A673 (cell line): ENCODE results near the gene MR1. TPM values are rescaled to one million over a fixed set of nuclear protein-coding genes. Genes with fewer than 3 reads are reported as not detected.
"Not testable (repeated sequence)": the region's sequence is repeated elsewhere in the genome, so short reads cannot be mapped to it uniquely, and the experiment has no call there.

Experiments
- BruUV-seq: library from RNA; stranded (reverse); fragments of 400-500 nt; replicated peaks from 2 replicates; lab custom pipeline; 2021; lab: Mats Ljungman, UMichigan
- CTCF ChIA-PET: fragments of 300-600 bp; sonication (Branson Sonifier 250); formaldehyde crosslinking; loops from one replicate; lab custom pipeline; 2022; ENCODE audit warnings: antibody characterized with exemption; lab: Charles Lee
- POLR2A ChIA-PET: fragments of 300-600 bp; sonication (Branson Sonifier 250); formaldehyde crosslinking; loops from one replicate; lab custom pipeline; 2022; ENCODE audit warnings: antibody characterized with exemption; ENCODE audit not compliant: low non-redundant PET; lab: Charles Lee
- DNase-seq: peaks from one replicate; pipeline ENCODE4 v3.0.0-alpha.2; 2015; ENCODE audit warnings: low spot score
- H3K27ac ChIP-seq: fragments of 200-600 bp; sonication (generic); 2 replicates; pipeline ENCODE4 v1.5.1; 2016; ENCODE audit warnings: mixed run types, low read depth, mild to moderate bottlenecking, mixed read lengths, antibody characterized with exemption, low read length; ENCODE audit not compliant: poor library complexity, severe bottlenecking
- H3K27me3 ChIP-seq: fragments of 200-600 bp; sonication (generic); replicated peaks from 2 replicates; pipeline ENCODE4 v1.6.1; 2017; ENCODE audit warnings: mixed run types, low read depth, mild to moderate bottlenecking, mixed read lengths, antibody characterized with exemption, low read length; ENCODE audit not compliant: insufficient read depth, poor library complexity
- H3K36me3 ChIP-seq: fragments of 200-600 bp; sonication (generic); 2 replicates; pipeline ENCODE4 v1.6.1; 2016; ENCODE audit warnings: mixed run types, mild to moderate bottlenecking, mixed read lengths, antibody characterized with exemption, low read length; ENCODE audit not compliant: insufficient read depth, poor library complexity, severe bottlenecking
- H3K4me1 ChIP-seq: fragments of 200-600 bp; sonication (generic); 2 replicates; pipeline ENCODE4 v1.6.1; 2017; ENCODE audit warnings: mixed run types, mild to moderate bottlenecking, mixed read lengths, antibody characterized with exemption, low read length; ENCODE audit not compliant: insufficient read depth, poor library complexity, severe bottlenecking
- H3K4me3 ChIP-seq: fragments of 200-600 bp; sonication (generic); 2 replicates; pipeline ENCODE4 v1.5.1; 2016; ENCODE audit warnings: low read depth, mixed run types, mild to moderate bottlenecking, mixed read lengths, low read length; ENCODE audit not compliant: poor library complexity, severe bottlenecking
- H3K9me3 ChIP-seq: fragments of 200-600 bp; sonication (generic); 2 replicates; pipeline ENCODE4 v1.6.1; 2016; ENCODE audit warnings: mixed run types, low read depth, mild to moderate bottlenecking, mixed read lengths, antibody characterized with exemption, low read length; ENCODE audit not compliant: poor library complexity, severe bottlenecking
- CTCF ChIP-seq: fragments of 300-800, 200-600 bp; sonication (generic); conservative IDR thresholded peaks from 2 replicates; pipeline ENCODE4 v1.5.1; 2017; ENCODE audit warnings: low read depth, mild to moderate bottlenecking, antibody characterized with exemption, low read length, moderate library complexity, mixed read lengths
- EZH2 ChIP-seq: fragments of 200-600 bp; sonication (generic); IDR thresholded peaks from 2 replicates; pipeline ENCODE4 v1.6.1; 2017; ENCODE audit warnings: borderline replicate concordance, low read depth, mild to moderate bottlenecking, mixed read lengths, antibody characterized with exemption, low read length; ENCODE audit not compliant: poor library complexity, severe bottlenecking
- intact Hi-C: fragments of 100-400 bp; cut with micrococcal nuclease; formaldehyde crosslinking; loops from one replicate; pipeline ENCODE4 v1.10.0; 2022; ENCODE audit not compliant: unreplicated experiment
- total RNA-seq: library from RNA; stranded (reverse); gene quantifications from 2 replicates; pipeline ENCODE4 v1.2.3, GENCODE V29; 2021

Gene MR1
- total RNA-seq, 1 experiment from 2014 or later: 2.6 TPM

- no peaks in the 10 kb centered on the region for H3K27me3 ChIP-seq
- H3K4me3 ChIP-seq: no peak overlapping the region
- ChIA-PET CTCF (interaction anchor here (3.3 kb wide), 1 partner anchor 102 kb away, joined by 35 read pairs; no protein-coding TSS in a partner anchor), POLR2A (no interaction called here)
- H3K9me3 ChIP-seq: no peaks in the 10 kb centered on the region
- no peaks in the 10 kb centered on the region for H3K36me3 ChIP-seq
- H3K4me1 ChIP-seq: peaks cover 3% of the 10 kb centered on the region
- no peak overlapping the region for H3K27ac ChIP-seq
- no TSS peak for BruUV-seq
- no peak for DNase-seq
- no peak for TF ChIP-seq EZH2
- TF ChIP-seq CTCF: no peak
- intact Hi-C loops: no loop called here
Observed at GRCh38 chr1:181040284-181040865, 6.6 kb downstream of the MR1 start.

GRCh38 chr1:181043025-181043888 lies 9.5 kb downstream of the MR1 start:
- intact Hi-C loops: no loop called here
- POLR2A ChIA-PET: no interaction called here
- no peak overlapping the region for H3K4me3 ChIP-seq
- CTCF ChIA-PET: interaction anchor here (0.6 kb wide), 1 partner anchor 406 kb away, joined by 3 read pairs; no protein-coding TSS in a partner anchor
- no peaks in the 10 kb centered on the region for H3K27me3 ChIP-seq
- peaks cover 3% of the 10 kb centered on the region for H3K4me1 ChIP-seq
- no peaks in the 10 kb centered on the region for H3K36me3 ChIP-seq
- TF ChIP-seq CTCF: no peak
- TF ChIP-seq EZH2: no peak
- no peaks in the 10 kb centered on the region for H3K9me3 ChIP-seq
- no peak overlapping the region for H3K27ac ChIP-seq
- BruUV-seq: no TSS peak
- no peak for DNase-seq

GRCh38 chr1:181044449-181044966 lies 10.7 kb downstream of the MR1 start:
- peaks cover 3% of the 10 kb centered on the region for H3K4me1 ChIP-seq
- no peaks in the 10 kb centered on the region for H3K27me3 ChIP-seq
- H3K36me3 ChIP-seq: no peaks in the 10 kb centered on the region
- BruUV-seq: no TSS peak
- CTCF ChIA-PET: no interaction called here
- H3K27ac ChIP-seq: no peak overlapping the region
- POLR2A ChIA-PET: interaction anchor here (0.6 kb wide), 1 partner anchor 44 kb away, joined by 8 read pairs; no protein-coding TSS in a partner anchor
- H3K9me3 ChIP-seq: no peaks in the 10 kb centered on the region
- TF ChIP-seq EZH2 (no peak), CTCF (no peak)
- no peak for DNase-seq
- no peak overlapping the region for H3K4me3 ChIP-seq
- intact Hi-C loops: no loop called here

- DNase-seq, CTCF ChIA-PET, H3K9me3 ChIP-seq, H3K4me1 ChIP-seq, H3K4me3 ChIP-seq, H3K27ac ChIP-seq, intact Hi-C loops, BruUV-seq, H3K27me3 ChIP-seq, H3K36me3 ChIP-seq: not testable (repeated sequence)
- POLR2A ChIA-PET: interaction anchor here (0.7 kb wide), 1 partner anchor 1038 kb away, joined by 3 read pairs; no protein-coding TSS in a partner anchor
Observed at GRCh38 chr1:181045946-181046345, 12.2 kb downstream of the MR1 start.
